Stomach (tissue), 4 donors: ENCODE results near the gene NUP214.

Source experiments
- POLR2A ChIP-seq, 4 donors: fragments of 450-650 bp; IDR thresholded peaks; one replicate each; pipeline ENCODE4 v1.6.1; 2016; ENCODE audit warnings: antibody characterized with exemption in 4 of 4, control low read depth in 2 of 4, mild to moderate bottlenecking in 1 of 4, moderate library complexity in 1 of 4
- TF ChIP-seq, protein P1 (sequence below), 7 experiments: fragments of 450-650 bp in 4 of 7; fragments of 200-600 bp in 3 of 7; sonication (generic) in 3 of 7; IDR thresholded peaks; one replicate each; pipeline ENCODE4 v1.5.1; 2016 to 2019; ENCODE audit warnings: antibody characterized with exemption in 7 of 7, control low read depth in 2 of 7, mild to moderate bottlenecking in 1 of 7

DNA sequence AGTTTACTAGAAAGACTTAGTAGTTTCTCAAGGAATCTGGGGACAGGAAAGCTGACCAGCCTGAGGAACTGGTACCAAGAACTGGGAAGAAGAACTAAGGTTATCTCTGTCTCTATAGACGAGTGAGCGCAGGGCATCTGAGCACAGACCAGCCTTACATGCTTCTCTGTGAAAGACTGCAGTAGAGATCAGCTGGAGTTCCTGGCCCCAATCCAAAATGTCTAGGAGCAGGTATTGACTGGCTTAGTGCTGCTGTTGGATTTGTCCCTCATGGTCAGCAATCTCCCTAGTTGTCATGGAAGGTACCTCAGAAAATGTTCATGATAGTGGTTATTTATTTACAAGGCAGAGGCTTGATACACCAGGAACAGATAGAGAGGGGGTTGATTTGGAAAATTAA is 13.3 kb downstream of the NUP214 start:
- no peak for TF ChIP-seq POLR2A (IDR thresholded peaks at IDR 0.05)
- TF ChIP-seq, protein P1, sequence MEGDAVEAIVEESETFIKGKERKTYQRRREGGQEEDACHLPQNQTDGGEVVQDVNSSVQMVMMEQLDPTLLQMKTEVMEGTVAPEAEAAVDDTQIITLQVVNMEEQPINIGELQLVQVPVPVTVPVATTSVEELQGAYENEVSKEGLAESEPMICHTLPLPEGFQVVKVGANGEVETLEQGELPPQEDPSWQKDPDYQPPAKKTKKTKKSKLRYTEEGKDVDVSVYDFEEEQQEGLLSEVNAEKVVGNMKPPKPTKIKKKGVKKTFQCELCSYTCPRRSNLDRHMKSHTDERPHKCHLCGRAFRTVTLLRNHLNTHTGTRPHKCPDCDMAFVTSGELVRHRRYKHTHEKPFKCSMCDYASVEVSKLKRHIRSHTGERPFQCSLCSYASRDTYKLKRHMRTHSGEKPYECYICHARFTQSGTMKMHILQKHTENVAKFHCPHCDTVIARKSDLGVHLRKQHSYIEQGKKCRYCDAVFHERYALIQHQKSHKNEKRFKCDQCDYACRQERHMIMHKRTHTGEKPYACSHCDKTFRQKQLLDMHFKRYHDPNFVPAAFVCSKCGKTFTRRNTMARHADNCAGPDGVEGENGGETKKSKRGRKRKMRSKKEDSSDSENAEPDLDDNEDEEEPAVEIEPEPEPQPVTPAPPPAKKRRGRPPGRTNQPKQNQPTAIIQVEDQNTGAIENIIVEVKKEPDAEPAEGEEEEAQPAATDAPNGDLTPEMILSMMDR (IDR thresholded peaks at IDR 0.05): no peak
